SK-N-SH (cell line): ENCODE results near the gene FOSB. TPM values are rescaled to one million over a fixed set of nuclear protein-coding genes. Genes with fewer than 3 reads are reported as not detected.
A peak's percentile ranks its signal among the peaks of the same experiment; 100 is the strongest.

Source experiments
- CTCF ChIA-PET: fragments of 300-600, 350-600 bp; formaldehyde crosslinking; extraction: SDS; loops from one replicate; lab custom pipeline; 2021; lab: Yijun Ruan, JAX
- POLR2A ChIA-PET: fragments of 350-600 bp; sonication (Branson Sonifier 250); formaldehyde crosslinking; extraction: SDS; loops from one replicate; lab custom pipeline; 2020; ENCODE audit warnings: antibody characterized with exemption, inconsistent platforms; lab: Yijun Ruan, JAX
- DNase-seq: peaks from one replicate; pipeline ENCODE4 v3.0.0; 2012
- H2AFZ ChIP-seq: fragments of 200-600 bp; sonication (generic); 2 replicates; pipeline ENCODE4 v1.8.1; 2016; ENCODE audit warnings: antibody characterized with exemption, mild to moderate bottlenecking, low read depth
- H3F3A ChIP-seq: fragments of 200-600 bp; sonication (generic); replicated peaks from 2 replicates; pipeline ENCODE3; 2016; ENCODE audit warnings: antibody characterized with exemption, mild to moderate bottlenecking; ENCODE audit not compliant: insufficient read depth
- H3K27ac ChIP-seq, 2 experiments: fragments of 200-500 bp in 1 of 2; fragments of 200-600 bp in 1 of 2; sonication (Bioruptor generic) in 1 of 2; sonication (generic), shearing (Covaris generic) in 1 of 2; 2 replicates each; pipeline versions ENCODE4 v1.5.1 to v1.6.1; 2014 to 2016; ENCODE audit warnings: low read depth in 2 of 2, inconsistent platforms in 1 of 2, low read length in 1 of 2, mild to moderate bottlenecking in 1 of 2, mixed read lengths in 1 of 2
- H3K27me3 ChIP-seq: fragments of 200-600 bp; sonication (generic), shearing (Covaris generic); 2 replicates; pipeline ENCODE4 v1.6.1; 2016; ENCODE audit warnings: mixed run types; ENCODE audit not compliant: insufficient read depth
- H3K36me3 ChIP-seq, 2 experiments: fragments of 200-500 bp in 1 of 2; fragments of 200-600 bp in 1 of 2; sonication (Bioruptor generic) in 1 of 2; sonication (generic) in 1 of 2; replicated peaks in 1 of 2; 2 replicates each; pipeline versions ENCODE3 to v1.5.1; 2014 to 2016; ENCODE audit warnings: low read length in 1 of 2, mild to moderate bottlenecking in 1 of 2; ENCODE audit not compliant: insufficient read depth in 2 of 2, control insufficient read depth in 1 of 2
- H3K4me1 ChIP-seq, 2 experiments: fragments of 200-500 bp in 1 of 2; fragments of 200-600 bp in 1 of 2; sonication (Bioruptor generic) in 1 of 2; sonication (generic), shearing (Covaris generic) in 1 of 2; 2 replicates each; pipeline versions ENCODE4 v1.5.1 to v1.6.1; 2014 to 2016; ENCODE audit warnings: low read depth in 1 of 2, low read length in 1 of 2, mixed run types in 1 of 2; ENCODE audit not compliant: insufficient read depth in 2 of 2, control insufficient read depth in 1 of 2
- H3K4me2 ChIP-seq: fragments of 200-600 bp; sonication (generic), shearing (Covaris generic); 2 replicates; pipeline ENCODE4 v1.6.1; 2017; ENCODE audit warnings: mixed run types
- H3K4me3 ChIP-seq, 2 experiments: fragments of 200-500 bp in 1 of 2; fragments of 200-600 bp in 1 of 2; sonication (Bioruptor generic) in 1 of 2; sonication (generic), shearing (Covaris generic) in 1 of 2; 2 replicates each; pipeline versions ENCODE4 v1.5.1 to v1.8.1; 2014 to 2016; ENCODE audit warnings: low read depth in 2 of 2, inconsistent platforms in 1 of 2, low read length in 1 of 2, mild to moderate bottlenecking in 1 of 2, mixed read lengths in 1 of 2, moderate library complexity in 1 of 2
- H3K79me2 ChIP-seq: fragments of 200-600 bp; sonication (generic); 2 replicates; pipeline ENCODE4 v1.8.1; 2017; ENCODE audit warnings: mild to moderate bottlenecking; ENCODE audit not compliant: insufficient read depth
- H3K9ac ChIP-seq: fragments of 200-600 bp; sonication (generic); 2 replicates; pipeline ENCODE4 v1.6.1; 2017; ENCODE audit warnings: mixed run types
- H3K9me2 ChIP-seq: fragments of 200-600 bp; sonication (generic); 2 replicates; pipeline ENCODE4 v1.6.1; 2017; ENCODE audit warnings: mixed run types
- H3K9me3 ChIP-seq: fragments of 200-600 bp; sonication (generic); 2 replicates; pipeline ENCODE4 v1.6.1; 2017; ENCODE audit warnings: mixed run types, mild to moderate bottlenecking, moderate library complexity
- H4K20me1 ChIP-seq: fragments of 200-600 bp; sonication (generic); 2 replicates; pipeline ENCODE4 v1.6.1; 2017; ENCODE audit warnings: mild to moderate bottlenecking, mixed run types; ENCODE audit not compliant: insufficient read depth
- FOXM1 ChIP-seq: IDR thresholded peaks from 2 replicates; pipeline ENCODE4 v1.4.0; 2012; ENCODE audit warnings: low read depth, mild to moderate bottlenecking
- JUND ChIP-seq: IDR thresholded peaks from 2 replicates; pipeline ENCODE4 v1.4.0; 2012
- REST ChIP-seq: IDR thresholded peaks from 2 replicates; pipeline ENCODE4 v1.6.1; 2012; ENCODE audit warnings: mild to moderate bottlenecking, low read depth, low read length, moderate library complexity
- RXRA ChIP-seq: IDR thresholded peaks from 2 replicates; pipeline ENCODE4 v1.4.0; 2012; ENCODE audit warnings: low read depth, mild to moderate bottlenecking, borderline replicate concordance
- TAF1 ChIP-seq: IDR thresholded peaks from 2 replicates; pipeline ENCODE4 v1.6.1; 2012; ENCODE audit warnings: low read depth, mild to moderate bottlenecking, low read length, moderate library complexity, borderline replicate concordance
- WGBS: methylation state at CpG from one replicate; pipeline ENCODE4 v1.1.6; 2017; ENCODE audit warnings: low lambda C conversion rate; 5-methylcytosine and 5-hydroxymethylcytosine counted together
- polyA plus RNA-seq, 3 experiments: library from polyadenylated mRNA; depleted of rRNA; stranded (reverse); fragments of >200 nt; gene quantifications; 2 replicates each; pipeline ENCODE4 v1.2.3, GENCODE V29; 2012
- small RNA-seq, 7 experiments: library from RNA; depleted of rRNA; stranded (forward); fragments of <200 nt; gene quantifications; one replicate each; pipeline ENCODE3, GENCODE V24; 2012
- TF ChIP-seq, protein P1 (sequence below): IDR thresholded peaks from 2 replicates; pipeline ENCODE4 v1.4.0; 2012; ENCODE audit warnings: low read depth, borderline replicate concordance

Gene FOSB
- polyA plus RNA-seq, 1 of the 3 experiments (the other 2 are of a cell fraction), result 78.2 TPM

DNA sequence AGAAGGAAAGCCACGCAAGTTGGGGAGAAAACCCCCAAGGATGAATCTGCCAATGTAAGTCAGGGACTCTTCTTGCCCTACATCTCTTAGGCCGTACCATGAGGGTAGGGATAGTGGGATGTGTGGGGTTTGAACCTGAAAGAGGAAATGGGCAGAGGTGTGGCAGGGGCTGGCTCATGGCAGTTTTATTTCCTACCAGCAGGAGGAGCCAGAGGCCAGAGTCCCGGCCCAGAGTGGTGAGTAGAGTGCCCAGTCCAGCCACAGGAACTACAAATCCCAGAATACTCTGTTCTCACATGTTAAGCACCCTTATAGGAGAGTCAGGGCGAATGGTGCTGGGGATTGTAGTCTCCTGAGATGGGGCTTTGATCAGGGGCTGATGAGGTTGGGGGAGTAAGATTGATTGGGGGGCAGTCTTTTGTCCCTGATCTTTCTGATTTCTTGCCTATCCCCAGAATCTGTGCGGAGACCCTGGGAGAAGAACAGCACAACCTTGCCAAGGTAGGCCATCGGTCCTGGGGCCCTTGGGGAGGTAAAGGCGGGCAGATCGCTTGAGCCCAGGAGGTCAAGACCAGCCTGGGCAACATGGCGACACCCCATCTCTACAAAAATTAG lies 56.0 kb downstream of the FOSB start (continued):
- TF ChIP-seq REST, result 0 out of 2 replicates have a peak, but pooled peaks have one; percentile 19

GRCh38 chr19:45524575-45525129 lies 56.9 kb downstream of the FOSB start:
- no peak for DNase-seq
- H3K9me3 ChIP-seq, result no peaks in the 10 kb centered on the region
- 95% methylated on average over 14 of the region's 15 CpGs for WGBS
- no peak overlapping the region for H3K4me3 ChIP-seq
- ChIA-PET CTCF (interaction anchor here (0.6 to 1.1 kb wide), 8 partner anchors 9 to 1495 kb away, joined by 3 to 4 read pairs (median 3); partner anchors contain the start of gene NPAS1), POLR2A (no interaction called here)
- peaks cover 20% of the 10 kb centered on the region; the same call in 1 of the 2 replicates for H4K20me1 ChIP-seq
- H3K4me1 ChIP-seq, result no peaks in the 10 kb centered on the region; a peak in 1 of 4 replicates
- peaks cover 34% of the 10 kb centered on the region for H3F3A ChIP-seq
- H3K27ac ChIP-seq, result no peak overlapping the region
- TF ChIP-seq FOXM1 (no peak), TAF1 (no peak), RXRA (no peak), JUND (no peak)
- TF ChIP-seq, protein P1, sequence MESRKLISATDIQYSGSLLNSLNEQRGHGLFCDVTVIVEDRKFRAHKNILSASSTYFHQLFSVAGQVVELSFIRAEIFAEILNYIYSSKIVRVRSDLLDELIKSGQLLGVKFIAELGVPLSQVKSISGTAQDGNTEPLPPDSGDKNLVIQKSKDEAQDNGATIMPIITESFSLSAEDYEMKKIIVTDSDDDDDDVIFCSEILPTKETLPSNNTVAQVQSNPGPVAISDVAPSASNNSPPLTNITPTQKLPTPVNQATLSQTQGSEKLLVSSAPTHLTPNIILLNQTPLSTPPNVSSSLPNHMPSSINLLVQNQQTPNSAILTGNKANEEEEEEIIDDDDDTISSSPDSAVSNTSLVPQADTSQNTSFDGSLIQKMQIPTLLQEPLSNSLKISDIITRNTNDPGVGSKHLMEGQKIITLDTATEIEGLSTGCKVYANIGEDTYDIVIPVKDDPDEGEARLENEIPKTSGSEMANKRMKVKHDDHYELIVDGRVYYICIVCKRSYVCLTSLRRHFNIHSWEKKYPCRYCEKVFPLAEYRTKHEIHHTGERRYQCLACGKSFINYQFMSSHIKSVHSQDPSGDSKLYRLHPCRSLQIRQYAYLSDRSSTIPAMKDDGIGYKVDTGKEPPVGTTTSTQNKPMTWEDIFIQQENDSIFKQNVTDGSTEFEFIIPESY, result no peak
- H3K4me2 ChIP-seq, result no peak overlapping the region
- H3K79me2 ChIP-seq, result peaks cover 7% of the 10 kb centered on the region; the same call in 1 of the 2 replicates
- no peak overlapping the region for H2AFZ ChIP-seq
- H3K27me3 ChIP-seq, result no peaks in the 10 kb centered on the region
- H3K9ac ChIP-seq, result no peak overlapping the region
- H3K9me2 ChIP-seq, result no peaks in the 10 kb centered on the region
- H3K36me3 ChIP-seq, result peaks cover 27 to 41% of the 10 kb centered on the region in 2 experiments

Small RNA genes within 50 kb of the gene (small RNA-seq; reads per million reads assigned to genes)
- gene MIR6088, result 0 to 1.6 (median 0) reads per million in 7 experiments

Other genes with a start within 250 kb of the FOSB start
- 0.02 TPM in 1 of 2 replicates, not detected in the other for gene EXOC3L2, start 222.6 kb upstream of the FOSB start, polyA plus RNA-seq (2012; rRNA removed)
- gene MARK4, start 216.7 kb upstream of the FOSB start, polyA plus RNA-seq (2012; rRNA removed), result 9.8 and 16.3 TPM in 2 replicates
- 0.05 TPM in 1 of 2 replicates, not detected in the other for gene CKM, start 145.1 kb upstream of the FOSB start, polyA plus RNA-seq (2012; rRNA removed)
- gene KLC3, start 127.2 kb upstream of the FOSB start, polyA plus RNA-seq (2012; rRNA removed), result 0.75 and 1.2 TPM in 2 replicates
- 62.7 and 72.8 TPM in 2 replicates for gene ERCC2, start 97.4 kb upstream of the FOSB start, polyA plus RNA-seq (2012; rRNA removed)
- gene PPP1R13L, start 62.9 kb upstream of the FOSB start, polyA plus RNA-seq (2012; rRNA removed), result 11.6 and 18.0 TPM in 2 replicates
- gene POLR1G, start 61.4 kb upstream of the FOSB start, polyA plus RNA-seq (2012; rRNA removed), result 11.0 and 11.9 TPM in 2 replicates
- 93.1 and 95.3 TPM in 2 replicates for gene ERCC1, start 44.1 kb upstream of the FOSB start, polyA plus RNA-seq (2012; rRNA removed)
- gene RTN2, start 29.1 kb downstream of the FOSB start, polyA plus RNA-seq (2012; rRNA removed), result 6.8 and 7.0 TPM in 2 replicates
- gene PPM1N, start 30.4 kb downstream of the FOSB start, polyA plus RNA-seq (2012; rRNA removed), result 10.3 and 10.9 TPM in 2 replicates
- 31.6 and 37.8 TPM in 2 replicates for gene VASP, start 39.5 kb downstream of the FOSB start, polyA plus RNA-seq (2012; rRNA removed)
- 10.0 and 11.1 TPM in 2 replicates for gene OPA3, start 116.8 kb downstream of the FOSB start, polyA plus RNA-seq (2012; rRNA removed)
- gene GPR4, start 134.2 kb downstream of the FOSB start, polyA plus RNA-seq (2012; rRNA removed), result 0.29 and 0.69 TPM in 2 replicates
- 10.3 and 12.4 TPM in 2 replicates for gene EML2, start 171.4 kb downstream of the FOSB start, polyA plus RNA-seq (2012; rRNA removed)
- gene GIPR, start 200.2 kb downstream of the FOSB start, polyA plus RNA-seq (2012; rRNA removed), result 1.3 and 1.4 TPM in 2 replicates
- 1,248 and 1,471 TPM in 2 replicates for gene SNRPD2, start 224.0 kb downstream of the FOSB start, polyA plus RNA-seq (2012; rRNA removed)
- gene QPCTL, start 224.7 kb downstream of the FOSB start, polyA plus RNA-seq (2012; rRNA removed), result 17.6 and 19.1 TPM in 2 replicates